Measurements from ENCODE around the gene FGGY.
"Not testable (repeated sequence)": the region's sequence is repeated elsewhere in the genome, so short reads cannot be mapped to it uniquely, and the experiment has no call there.

The FGGY gene

DNA sequence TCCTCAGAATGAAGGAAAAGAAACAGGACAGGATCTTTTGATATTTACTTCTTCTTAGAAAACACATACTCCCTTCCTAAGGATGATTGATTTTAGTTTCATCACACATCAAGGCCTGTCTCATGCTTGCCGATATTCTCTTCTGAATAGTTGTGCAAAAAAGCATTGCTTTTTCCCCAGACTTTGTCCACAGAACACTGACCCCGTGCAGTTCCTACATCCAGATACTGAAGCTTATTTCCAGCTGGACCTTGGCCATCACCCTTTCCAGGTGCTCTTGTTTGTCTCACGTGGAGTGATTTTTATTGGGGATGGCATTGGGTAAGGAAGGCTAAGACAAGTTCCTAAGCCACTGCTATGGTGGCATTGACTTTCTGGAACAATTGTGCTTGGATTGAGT, 320.5 kb downstream of the FGGY start:
- FAIRE-seq (no peak), DNase-seq (ENCODE audit: low spot score) (no peak)

DNA sequence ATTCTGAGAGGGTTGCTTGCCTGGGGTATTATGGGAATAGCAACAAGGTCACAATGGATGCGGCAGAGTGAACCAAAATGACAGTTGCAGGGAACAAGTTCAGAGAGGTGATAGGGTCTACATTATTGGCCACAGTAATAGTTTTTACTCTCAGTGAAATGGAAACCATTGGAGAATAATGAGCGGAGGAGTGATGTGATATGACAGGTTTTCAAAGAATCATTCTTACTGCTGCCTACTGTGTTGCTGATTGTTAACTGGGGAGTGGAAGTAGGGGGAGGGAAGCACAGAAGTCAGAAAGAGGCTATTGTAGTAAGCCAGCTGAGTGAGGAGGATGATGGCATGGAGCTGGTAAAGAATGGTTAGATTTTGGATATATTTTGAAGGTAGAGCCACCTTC, 322.7 kb downstream of the FGGY start:
- DNase-seq (ENCODE audit: low spot score) = no peak
- no peak for FAIRE-seq

DNA sequence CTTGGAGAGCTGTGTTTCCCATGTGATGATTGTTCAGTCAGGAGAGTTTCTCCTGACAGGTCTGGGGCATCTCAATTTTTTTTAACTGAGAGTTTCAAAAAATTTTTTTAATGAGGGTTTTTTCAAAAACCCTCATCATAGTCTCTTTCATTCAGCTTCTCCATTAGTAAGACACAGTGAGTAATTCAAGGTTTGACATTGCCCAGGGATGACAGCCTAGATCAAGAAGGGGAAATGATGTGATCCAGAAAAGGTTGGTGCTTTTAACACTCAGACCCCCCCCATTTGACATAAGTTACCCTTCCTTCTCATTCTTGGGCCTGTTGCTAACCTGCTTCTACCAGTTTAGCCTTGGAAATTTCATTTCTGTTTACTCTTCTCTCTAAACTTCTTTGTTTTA, 328.5 kb downstream of the FGGY start:
- DNase-seq (ENCODE audit: low spot score) = no peak

DNA sequence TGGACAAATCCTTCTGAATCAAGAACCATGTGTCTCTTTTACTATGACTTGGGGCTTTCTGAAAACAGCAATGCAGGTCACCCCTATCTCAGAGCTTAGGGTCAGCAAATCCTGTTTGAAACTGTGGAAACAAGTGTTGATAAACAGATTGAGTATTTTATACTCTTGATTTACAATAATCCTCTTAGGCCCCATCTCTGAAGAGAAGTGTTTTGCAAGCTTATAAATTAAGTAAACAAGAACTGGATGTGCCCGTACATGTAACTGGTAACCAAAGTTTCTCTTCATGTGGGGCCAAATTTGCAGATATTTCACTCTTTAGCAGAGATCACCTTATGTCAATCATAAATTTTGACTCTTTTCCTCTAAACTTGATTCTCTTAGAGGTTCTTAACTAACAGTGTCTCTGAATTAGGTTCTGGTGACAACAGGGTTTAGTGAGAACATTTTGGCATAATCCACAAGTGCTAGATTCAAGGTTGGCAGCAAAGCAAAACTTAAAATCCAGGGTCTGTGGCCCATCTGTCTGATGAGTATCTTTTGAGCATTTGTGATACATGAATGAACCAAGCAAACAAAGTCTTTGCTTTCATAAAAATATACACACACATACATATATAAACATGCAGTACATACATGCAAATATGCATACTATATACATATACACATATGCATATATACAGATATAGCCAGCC, 334.8 kb downstream of the FGGY start:
- DNase-seq (ENCODE audit: low spot score) = no peak
- FAIRE-seq = no peak

More for the DNA sequence above, 328.5 kb downstream of the FGGY start:
- FAIRE-seq = no peak

DNA sequence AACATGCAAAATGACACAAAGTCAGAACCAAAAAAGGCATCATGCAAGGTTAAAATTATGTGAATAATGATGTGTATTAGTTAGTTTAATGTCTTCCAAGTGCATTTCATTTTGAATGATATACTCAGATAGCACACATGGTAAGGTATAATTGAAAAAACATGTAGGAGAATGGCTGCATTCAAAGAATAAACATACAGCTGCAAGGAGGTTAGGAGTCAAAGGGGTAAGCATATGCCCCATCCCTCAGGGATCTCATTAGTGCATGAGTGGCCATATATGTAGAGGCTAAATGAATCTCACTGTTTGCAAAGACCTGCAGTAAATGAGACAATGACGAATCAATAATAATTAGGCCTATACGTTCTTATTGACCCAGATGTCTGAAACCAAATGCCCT, 338.2 kb downstream of the FGGY start:
- DNase-seq (ENCODE audit: low spot score) = no peak

DNA sequence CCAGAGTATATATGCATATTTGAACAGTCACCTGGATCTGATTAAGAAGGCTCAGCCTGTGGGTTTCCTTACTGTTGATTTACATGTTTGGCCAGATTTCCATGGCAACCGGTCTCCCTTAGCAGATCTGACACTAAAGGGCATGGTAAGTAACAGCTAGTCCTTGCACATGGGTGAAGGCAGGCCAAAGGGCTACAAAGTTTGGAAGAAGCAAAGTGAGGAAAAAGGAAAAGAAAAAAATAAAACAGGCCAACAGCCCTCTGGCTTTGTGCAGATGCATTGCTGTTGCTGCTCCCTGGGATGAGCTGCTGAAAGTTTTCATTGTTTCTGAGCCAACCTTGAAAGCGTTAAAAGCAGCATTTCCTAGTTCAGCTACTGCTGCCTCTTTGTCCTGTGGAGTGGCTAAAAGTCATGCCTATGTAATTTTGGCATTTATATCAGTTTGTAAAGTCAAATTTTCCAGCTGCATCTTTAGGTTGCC, 341.4 kb downstream of the FGGY start:
- FAIRE-seq (no peak), DNase-seq (ENCODE audit: low spot score) (no peak)

More for the DNA sequence above, 338.2 kb downstream of the FGGY start:
- FAIRE-seq = no peak

DNA sequence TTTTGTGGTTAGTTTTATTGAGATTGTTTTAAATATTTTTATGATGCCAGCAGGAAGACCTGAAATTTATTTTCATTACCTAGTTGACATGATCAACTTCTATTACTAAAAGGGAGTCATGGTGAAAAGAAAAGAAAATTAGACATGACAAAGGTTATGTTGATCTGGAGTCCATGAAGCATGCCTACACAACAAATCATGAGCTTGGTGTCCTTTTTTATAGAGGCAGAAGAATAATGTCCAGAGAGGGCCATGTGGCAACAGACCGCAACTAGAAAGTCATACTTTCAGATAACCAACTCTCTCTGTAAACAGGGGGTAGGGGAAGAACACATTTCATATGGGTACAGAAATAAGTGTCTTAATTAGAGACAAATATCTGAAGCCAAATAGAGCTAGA, 342.4 kb downstream of the FGGY start:
- no peak for DNase-seq (ENCODE audit: low spot score)
- FAIRE-seq = no peak

DNA sequence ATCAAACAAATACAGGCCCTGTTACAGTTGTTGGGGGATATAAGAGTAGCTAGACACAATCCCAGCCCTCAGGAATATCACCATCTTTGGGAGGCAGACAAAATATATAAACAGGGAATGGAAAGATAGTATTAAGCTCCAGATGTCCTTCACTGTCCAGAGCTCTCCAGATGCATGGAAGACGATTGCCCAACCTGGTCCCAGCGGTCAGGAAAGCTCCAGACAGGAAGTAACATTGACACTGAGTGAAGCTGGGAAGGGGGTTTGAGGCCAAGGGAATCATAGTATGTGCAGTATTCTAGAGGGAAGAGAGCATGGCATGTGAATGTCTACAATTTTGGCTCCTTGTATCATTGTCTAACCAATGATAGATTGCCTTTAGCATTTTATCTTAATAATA, 344.0 kb downstream of the FGGY start:
- DNase-seq (ENCODE audit: low spot score) (no peak), FAIRE-seq (no peak)

DNA sequence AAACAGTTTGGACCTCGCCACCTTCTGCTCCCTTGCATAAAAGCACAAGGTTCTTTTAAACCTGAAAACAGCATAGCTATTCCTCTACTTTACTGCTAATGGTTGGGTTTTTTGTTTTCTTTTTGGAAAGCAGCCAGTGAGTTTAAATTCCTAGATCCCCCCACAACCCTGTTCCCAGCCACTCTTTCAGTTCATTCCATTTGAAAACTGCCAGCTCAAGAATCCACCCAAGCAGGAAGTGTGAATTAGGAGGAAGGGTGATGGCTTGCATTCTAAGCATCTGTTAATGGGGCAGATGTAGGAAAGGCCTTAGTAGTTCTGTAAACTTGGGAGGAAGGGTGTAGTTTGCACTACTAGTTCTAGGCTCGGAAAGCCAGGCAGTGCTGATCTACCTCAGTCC, 344.9 kb downstream of the FGGY start:
- FAIRE-seq = no peak
- DNase-seq (ENCODE audit: low spot score) = no peak

DNA sequence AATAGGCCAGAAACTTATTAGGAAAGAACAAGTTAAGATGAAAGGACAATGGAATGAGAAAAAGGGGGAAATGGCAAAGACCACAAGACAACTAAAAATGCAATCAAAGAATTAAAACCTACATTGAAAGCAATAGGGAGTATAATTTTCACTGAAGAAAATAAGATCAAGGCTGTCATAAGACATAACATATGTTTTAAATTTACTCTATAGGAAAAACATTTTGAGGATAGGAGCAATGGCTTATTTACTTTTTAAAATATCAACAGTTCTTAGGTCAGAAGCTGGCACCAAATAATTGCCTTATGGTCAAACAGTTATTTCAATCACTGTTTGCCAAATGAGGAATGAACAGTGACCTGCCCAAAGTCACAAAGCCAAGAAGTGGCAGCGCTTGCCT, 346.6 kb downstream of the FGGY start:
- FAIRE-seq (no peak), DNase-seq (ENCODE audit: low spot score) (no peak)

DNA sequence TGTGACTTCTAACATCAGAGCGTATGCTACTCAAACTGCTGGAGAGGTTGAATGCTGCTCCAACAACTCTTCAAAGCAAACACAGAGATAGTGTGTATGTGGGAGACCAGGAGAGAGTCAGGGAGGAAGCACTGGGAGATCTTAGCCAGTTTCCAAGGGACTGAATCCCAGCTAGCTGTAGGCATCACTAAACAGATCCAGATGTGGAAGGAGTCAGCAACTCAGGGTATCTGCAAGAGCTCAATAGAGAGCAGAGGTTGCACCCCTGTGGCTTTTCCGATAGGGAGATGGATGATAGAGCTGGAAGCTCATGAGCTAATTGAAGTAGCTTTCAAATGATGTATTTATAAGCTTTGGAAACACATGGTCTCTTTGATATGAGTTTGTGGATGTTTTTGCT, 349.0 kb downstream of the FGGY start:
- FAIRE-seq (no peak), DNase-seq (ENCODE audit: low spot score) (no peak)

DNA sequence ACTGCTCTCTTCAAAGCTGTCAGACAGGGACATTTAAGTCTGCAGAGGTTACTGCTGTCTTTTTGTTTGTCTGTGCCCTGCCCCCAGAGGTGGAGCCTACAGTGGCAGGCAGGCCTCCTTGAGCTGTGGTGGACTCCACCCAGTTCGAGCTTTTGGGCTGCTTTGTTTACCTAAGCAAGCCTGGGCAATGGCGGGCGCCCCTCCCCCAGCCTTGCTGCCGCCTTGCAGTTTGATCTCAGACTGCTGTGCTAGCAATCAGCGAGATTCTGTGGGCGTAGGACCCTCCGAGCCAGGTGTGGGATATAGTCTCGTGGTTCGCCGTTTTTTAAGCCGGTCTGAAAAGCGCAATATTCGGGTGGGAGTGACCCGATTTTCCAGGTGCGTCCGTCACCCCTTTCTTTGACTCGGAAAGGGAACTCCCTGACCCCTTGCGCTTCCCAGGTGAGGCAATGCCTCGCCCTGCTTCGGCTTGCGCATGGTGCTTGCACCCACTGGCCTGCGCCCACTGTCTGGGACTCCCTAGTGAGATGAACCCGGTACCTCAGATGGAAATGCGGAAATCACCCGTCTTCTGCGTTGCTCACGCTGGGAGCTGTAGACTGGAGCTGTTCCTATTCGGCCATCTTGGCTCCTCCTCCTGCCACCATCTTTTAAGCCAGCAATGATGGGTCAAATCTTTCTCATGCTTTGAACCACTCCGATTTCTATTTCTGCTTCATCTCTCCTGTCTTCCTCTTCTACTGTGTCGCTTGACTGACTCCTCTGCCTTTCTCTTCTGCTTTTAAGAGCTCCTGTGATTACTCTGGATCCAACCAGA, 356.5 kb downstream of the FGGY start:
- DNase-seq (ENCODE audit: low spot score); FAIRE-seq: not testable (repeated sequence)

DNA sequence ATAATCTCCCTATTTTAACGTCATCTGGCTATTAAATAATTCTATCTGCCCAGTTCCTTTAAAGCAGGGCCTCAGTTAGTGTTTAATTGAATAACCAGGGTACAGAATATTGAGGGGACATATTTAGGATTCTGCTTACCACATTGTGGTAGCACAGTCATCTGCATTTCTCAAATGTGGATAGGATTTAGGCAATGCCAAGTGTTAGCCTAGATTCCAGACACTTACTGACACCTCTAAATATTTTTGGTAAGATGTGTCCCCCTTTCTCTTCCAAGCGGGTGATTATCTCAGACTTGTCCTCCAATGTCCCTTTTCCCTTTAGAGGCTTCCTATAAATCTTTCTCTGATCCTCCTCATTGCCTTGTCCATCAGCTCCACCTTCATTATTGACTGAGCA, 357.1 kb downstream of the FGGY start:
- FAIRE-seq = no peak
- no peak for DNase-seq (ENCODE audit: low spot score)

DNA sequence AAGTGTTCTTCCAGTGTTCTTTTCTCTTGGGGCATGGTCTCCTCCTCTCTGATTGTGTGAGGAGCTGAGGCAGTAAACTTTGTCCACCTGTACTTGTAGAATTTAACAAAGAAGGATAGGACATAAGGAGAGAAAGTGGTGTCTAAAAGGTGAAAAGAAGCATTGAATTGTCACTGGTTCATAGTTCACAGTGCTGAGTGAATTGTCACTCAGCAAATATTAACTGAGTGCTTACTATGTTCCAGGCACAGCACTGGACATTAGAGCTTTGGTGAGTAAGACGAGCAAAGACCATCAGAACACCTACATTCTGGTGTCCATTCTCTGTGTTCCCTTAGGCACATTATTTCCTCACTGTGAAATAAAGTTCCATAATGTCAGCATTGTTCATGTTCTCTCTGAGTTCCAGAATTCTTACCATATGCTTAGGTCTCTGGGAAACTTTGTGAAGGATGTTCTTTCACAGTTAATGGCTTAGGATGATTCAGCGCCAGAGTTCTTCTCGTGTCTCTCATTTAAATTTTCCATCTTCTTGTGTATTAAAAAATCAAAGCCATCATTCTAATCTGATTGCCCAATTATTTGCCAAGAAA, 361.1 kb downstream of the FGGY start:
- FAIRE-seq (no peak), DNase-seq (ENCODE audit: low spot score) (no peak)

DNA sequence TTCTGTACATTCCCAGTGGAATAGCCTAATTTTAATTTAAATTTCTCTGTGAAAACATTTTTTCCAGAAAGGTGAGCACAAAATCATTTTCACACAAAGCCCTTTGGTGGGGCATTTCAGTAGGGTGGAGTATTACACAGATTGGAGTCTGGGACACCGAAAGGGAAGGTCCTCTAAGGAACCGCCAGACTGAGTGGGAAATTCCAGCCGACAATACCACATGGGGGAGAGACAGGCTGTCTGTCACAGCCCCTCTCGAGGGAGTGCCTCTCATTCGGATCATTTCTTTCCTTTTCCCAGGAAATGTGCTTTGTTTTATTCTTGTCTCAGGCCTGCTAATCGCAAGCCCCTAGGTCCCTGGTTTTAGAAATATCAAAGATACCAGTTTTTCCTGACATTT, 367.3 kb downstream of the FGGY start:
- FAIRE-seq (no peak), DNase-seq (ENCODE audit: low spot score) (no peak)

DNA sequence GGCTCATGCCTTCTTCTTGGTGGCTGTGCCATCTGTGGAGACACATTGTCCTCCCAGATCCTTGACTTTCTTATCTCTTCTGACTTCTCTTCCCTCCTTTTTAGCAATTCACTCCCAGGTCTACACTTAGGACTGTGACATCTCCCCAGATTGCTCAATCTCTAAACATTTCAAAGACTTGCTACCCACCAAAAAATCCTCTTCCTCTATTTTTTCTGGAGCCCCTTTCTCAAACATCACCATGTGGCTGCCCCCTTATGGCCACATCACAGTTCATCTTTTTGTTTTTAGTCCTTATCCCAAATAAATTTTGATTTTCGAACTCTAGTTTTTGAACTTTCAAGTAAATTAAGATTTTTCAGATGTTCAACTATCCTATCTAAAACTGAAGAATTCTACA, 369.2 kb downstream of the FGGY start:
- no peak for DNase-seq (ENCODE audit: low spot score)
- no peak for FAIRE-seq

DNA sequence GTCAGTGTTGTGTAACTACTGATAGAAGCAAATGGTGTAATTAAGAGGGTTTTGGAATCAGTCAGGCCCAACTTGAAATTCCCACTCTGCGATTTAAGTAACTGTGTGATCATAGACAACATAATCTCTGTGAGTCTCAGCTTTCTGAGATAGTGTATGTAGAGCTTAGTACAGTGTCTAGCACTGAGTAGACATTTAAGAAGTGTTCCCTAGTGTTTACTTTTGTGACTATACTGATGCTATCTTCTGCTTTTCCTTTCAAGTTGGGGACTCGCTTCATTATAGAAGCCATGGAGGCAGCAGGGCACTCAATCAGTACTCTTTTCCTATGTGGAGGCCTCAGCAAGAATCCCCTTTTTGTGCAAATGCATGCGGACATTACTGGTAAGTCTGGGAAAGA, 370.1 kb downstream of the FGGY start:
- FAIRE-seq = no peak
- no peak for DNase-seq (ENCODE audit: low spot score)

DNA sequence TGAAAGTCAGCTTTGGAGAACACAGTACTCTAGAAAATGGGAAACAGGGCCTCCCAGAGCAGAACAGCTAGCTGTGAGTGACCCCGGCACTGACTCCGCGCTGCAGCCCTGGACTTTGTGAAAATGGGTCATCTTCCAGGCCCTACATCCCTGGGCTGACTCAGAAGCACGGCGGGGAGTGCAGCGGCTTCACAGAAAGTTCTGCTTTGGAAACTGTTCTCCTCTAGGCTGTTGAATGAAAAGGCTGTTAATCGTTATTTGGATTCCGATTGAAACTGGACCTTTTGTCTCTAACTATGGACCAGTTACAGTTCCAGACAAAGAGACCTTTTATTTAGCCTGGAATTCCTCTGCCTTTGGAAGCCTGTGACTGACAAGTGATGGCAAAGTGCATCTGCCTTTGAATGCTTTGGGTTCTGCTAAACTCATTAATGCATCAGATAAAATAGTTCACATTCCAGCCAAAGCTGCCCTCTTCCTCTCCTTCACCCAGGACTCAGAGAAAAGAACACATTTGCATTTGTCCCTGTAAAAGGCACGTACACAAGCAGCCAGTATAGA, 372.9 kb downstream of the FGGY start:
- no peak for DNase-seq (ENCODE audit: low spot score)
- no peak for FAIRE-seq

DNA sequence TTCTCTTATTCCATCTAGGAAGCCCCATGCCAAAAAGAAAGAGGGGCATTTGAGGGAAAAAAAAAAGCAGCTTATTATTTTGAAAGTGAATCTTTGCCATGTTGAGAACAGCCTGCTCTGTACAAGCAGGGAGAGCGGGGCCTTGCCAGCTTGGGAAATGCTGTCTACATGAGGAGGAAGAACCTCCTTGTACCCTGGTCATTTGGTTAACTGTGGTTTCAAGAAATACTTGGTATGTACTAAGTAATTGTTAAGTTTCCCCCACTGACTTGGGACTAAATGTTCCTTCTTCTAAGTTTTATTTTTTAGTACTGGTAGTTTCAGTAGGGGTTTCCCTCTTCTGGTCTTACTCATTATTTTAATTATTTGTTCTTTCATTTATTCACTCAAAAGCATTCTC, 373.8 kb downstream of the FGGY start:
- FAIRE-seq = no peak
- DNase-seq (ENCODE audit: low spot score) = no peak

DNA sequence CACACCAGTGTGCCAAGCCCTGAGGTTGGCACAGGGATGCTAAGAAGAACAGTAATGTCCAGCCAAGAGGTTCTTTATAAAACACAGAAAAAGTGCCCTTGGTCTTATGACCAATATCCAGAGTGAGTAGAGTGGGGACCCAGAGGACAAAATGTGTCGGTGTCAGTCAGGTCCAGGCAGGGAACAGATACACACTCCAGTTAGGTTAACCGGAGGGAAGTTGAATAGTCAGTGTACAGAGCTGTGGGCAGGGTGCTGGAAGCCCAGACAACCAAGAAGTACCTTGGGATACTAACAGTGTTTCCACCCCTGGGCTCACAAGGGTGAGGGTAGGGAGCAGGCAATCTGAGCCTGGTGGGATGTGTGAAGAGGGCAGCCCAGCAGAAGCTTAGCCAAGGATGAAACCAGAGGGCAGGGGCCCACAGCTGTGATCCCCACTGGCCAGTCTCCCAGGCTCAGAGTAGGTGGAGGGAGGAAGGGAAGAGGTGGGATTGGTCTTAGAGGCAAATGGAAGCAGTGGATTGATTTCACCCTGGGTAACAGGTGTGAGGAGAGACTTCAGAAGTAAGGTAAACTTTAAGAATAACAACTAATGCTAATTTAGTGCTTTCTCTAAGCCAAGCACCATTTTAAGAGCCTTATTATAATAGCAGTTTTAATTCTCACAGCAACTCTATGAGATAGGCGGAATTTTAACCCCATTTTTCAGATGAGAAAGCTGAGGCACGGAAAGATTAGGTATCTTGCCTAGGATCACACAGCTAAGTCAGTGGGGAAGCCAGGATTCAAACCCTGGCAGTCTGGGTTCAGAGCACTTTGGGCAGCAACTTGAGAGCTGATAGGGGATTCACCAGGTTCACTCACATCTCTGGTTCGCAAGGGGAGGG, 374.4 kb downstream of the FGGY start:
- DNase-seq (ENCODE audit: low spot score) (no peak), FAIRE-seq (no peak)

DNA sequence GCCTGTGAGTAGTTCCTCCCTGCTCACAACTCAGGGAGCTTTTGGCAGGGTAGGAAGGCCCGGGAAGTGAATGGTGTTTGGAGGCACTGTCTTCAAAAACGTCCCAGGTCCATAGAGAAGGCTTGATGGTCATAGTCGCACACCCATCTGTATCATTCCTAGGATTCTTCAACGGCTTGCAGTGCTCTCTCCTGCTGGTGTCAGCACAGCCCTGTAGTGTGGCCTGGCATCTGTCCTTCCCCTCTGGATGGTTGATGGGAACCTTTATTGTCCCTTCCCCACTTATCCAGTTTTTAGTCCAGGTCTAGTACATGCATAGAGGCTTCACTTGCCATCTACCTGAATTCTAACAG, 375.0 kb downstream of the FGGY start:
- DNase-seq (ENCODE audit: low spot score) (no peak), FAIRE-seq (no peak)
